DMS79 (cell line): ENCODE measurements around the gene TTC31.
A peak's percentile ranks its signal among the peaks of the same experiment; 100 is the strongest.
"Not testable (repeated sequence)": the region's sequence is repeated elsewhere in the genome, so short reads cannot be mapped to it uniquely, and the experiment has no call there.

Experiments
- DNase-seq: peaks from one replicate; lab custom pipeline; 2025; lab: John Stamatoyannopoulos, UW

Gene TTC31

DNA sequence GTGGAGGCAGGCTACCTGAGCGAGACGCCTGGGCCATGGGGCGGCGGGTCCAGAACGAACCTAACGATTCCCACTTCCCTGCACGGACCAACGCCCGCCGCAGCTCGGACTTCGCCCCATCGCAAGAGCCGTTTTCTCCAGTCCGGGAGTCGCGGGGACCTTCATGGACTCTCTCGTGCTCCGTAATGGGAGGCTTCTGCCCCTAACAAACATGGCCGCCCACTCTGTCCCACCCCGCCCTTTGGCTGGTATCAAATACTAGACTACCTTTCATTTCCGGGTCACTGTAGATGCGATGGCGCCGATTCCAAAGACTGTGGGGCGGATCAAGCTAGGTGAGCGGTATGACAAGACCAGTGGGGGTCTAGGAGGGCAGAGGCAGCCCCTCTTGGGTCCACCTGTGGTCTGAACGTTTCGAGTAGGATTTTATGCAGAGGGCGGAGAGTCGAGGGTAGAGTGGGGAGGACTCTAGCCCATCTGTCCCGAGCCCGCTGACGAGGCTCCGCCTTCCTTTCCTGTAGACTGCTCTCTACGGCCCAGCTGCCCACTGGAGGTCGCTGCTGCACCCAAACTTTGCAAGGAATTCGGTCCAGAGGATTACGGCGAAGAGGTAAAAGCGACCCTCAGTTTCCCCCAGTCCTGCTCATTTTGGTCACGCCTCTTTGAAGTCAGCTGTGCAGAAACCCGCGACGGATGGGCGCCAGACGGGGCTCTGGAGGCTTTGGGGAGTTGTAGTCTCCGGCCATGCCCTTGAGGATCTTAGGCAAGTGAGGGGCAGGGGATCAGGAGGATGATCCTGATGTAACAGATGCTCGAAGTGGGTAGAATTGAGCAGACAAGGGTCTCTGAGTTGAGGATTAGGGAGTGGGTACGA, at the start of gene TTC31, which contains the start of gene CCDC142:
TTC31 (plus strand) TSS at position 281 of the 874 bp plus-strand sequence; CDS start at position 296, 15 bp downstream.
CCDC142 (minus strand) TSS at position 198 of the 874 bp plus-strand sequence; CDS start at position 37, 161 bp downstream.
- DNase-seq = peak; percentile 92

GRCh38 chr2:74436111-74436805, 46.6 kb upstream of the TTC31 start:
- DNase-seq = no peak

GRCh38 chr2:74436848-74437695, 45.8 kb upstream of the TTC31 start:
- no peak for DNase-seq

GRCh38 chr2:74438248-74438647, 44.6 kb upstream of the TTC31 start:
- DNase-seq = no peak

DNA sequence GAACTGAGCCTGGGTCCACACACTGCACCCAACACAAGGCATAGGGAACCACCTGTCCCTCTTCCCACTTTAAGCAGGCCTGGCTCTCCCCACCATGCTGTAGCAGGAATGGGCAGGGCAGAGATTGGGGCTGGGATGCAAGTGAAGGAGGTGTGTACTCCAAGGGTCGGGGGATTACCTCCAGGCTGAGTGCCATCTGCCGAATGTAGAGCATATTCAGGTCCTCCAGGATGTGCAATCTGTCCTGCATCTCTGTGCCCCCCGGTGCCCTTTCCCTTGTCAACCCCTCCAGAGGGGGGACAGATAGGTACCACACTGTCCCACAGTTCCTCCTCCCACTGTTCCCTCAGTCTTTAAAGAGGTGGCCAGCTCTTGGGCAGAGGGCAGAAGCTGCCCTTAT, 43.5 kb upstream of the TTC31 start:
- DNase-seq = no peak

DNA sequence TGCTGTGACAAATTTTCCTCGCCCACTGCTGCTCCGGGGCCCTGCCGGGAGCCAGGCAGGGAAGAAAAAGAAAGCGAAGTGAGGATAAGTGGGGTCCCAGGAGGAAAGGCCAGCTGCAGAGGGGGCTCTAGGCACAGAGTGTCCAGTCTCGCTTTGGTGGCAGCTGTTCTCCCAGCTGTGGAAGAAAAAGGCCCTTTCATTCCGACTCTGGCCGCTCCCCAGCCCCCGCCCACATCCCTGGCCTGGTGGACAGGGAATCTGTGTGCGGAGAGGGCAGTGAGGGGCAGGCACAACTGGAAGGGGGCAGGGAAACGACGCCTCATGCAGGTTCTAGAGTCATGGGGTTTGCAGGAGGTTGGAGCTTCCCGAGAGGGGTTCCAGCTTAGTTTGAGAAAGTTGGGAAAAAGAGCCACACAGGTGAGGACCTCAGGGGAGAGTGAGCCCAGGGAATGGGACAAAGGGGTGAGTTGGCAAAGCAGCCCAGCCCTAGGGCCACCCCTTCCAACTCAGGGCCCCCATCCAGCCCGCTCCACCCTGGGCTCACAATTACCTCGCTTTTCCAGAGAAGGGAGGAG, 43.0 kb upstream of the TTC31 start:
- no peak for DNase-seq

- DNase-seq = peak; percentile 84
Measured at GRCh38 chr2:74440378-74441169, 42.3 kb upstream of the TTC31 start.

GRCh38 chr2:74441170-74441689, 41.7 kb upstream of the TTC31 start:
- no peak for DNase-seq

DNA sequence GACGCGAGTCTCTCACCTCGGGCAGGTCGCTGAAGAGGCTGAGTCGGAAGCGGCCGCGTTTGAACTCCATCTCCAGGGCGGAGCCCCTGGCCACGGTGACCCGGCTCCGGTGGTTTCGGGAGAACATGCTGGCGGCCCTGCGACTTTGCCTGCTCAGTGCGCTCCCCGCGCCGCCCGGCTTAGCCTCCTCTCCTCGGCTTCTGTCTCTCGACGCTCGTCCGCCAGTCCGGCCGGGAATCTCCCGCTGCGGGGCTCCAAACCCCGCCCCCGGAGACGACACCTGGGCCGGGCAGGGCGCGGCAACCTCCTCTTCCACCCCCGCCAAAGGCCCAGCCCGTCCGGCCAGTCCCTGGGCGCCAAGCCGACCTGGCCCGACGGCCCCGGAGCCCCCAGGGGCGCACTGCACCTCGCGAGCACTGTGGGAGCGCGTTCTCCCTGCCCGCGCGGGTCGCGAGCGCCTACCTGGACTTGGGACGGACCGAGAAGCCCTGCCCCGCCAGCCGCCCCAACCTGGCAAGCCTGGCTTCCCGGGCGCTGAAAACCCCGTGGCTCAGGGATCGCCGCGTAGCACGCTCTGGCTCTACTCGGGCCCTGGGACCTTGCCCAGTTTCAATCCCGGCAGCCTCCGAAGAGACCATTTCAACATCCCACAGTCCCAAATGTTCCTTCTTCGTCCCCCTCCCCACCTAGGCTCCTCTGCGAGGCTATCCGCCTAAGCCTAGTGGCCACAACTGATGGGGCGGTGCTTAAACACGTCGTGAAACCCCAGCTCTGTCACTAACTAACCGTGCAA, 41.0 kb upstream of the TTC31 start, which contains the start of gene RTKN:
RTKN (minus strand) TSS at position 248 of the 793 bp plus-strand sequence; CDS start at position 127, 121 bp downstream.
- DNase-seq = no peak

GRCh38 chr2:74442483-74443297, 40.2 kb upstream of the TTC31 start:
- DNase-seq = not testable (repeated sequence)

- DNase-seq = no peak
Measured at GRCh38 chr2:74444498-74445318, 38.2 kb upstream of the TTC31 start.

- DNase-seq = no peak
Measured at GRCh38 chr2:74447230-74447999, 35.5 kb upstream of the TTC31 start.

DNA sequence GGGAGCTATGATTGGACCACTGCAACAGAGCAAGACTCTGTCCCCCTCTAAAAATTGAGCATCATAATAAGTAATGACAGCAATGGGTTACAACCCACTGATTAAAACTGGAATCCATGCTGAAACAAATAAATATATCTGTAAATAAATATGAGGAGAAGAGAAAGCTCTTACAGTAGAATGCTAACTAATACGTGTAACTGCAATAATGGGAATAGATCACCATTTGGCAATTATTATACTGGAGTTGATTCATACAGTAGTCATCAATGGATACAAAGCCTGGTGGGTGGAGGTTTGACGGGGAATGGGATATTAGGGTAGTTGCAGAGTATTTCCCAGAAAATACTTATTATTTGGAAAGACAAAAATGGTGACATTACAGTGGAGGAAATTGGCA, 34.1 kb upstream of the TTC31 start:
- no peak for DNase-seq

DNA sequence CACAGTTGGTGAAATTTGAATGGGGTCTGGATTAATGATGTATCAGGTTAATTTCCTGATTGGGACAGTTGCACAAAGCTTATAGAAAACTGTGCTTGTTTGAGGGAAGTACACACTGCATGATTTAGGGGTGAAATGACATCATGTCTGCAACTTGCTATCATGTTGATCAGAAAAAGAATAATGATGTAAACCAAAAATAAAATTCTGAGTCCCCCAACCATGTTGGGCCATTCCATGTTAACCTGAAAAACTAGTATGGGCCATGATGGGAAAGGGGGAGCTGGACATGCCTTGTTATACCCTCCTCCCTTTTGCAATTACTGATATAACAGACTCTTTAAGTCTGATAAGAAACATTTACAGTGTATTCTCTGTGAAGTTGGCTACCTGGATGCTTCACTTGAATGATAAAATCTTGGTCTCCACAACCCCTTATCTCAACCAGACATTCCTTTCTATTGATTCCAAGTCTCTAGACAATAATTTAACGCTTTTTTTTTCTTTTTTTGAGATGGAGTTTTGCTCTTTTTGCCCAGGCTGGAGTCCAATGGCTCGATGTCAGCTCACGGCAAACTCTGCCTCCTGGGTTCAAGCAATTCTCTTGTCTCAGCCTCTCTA, 32.2 kb upstream of the TTC31 start:
- DNase-seq = no peak

DNA sequence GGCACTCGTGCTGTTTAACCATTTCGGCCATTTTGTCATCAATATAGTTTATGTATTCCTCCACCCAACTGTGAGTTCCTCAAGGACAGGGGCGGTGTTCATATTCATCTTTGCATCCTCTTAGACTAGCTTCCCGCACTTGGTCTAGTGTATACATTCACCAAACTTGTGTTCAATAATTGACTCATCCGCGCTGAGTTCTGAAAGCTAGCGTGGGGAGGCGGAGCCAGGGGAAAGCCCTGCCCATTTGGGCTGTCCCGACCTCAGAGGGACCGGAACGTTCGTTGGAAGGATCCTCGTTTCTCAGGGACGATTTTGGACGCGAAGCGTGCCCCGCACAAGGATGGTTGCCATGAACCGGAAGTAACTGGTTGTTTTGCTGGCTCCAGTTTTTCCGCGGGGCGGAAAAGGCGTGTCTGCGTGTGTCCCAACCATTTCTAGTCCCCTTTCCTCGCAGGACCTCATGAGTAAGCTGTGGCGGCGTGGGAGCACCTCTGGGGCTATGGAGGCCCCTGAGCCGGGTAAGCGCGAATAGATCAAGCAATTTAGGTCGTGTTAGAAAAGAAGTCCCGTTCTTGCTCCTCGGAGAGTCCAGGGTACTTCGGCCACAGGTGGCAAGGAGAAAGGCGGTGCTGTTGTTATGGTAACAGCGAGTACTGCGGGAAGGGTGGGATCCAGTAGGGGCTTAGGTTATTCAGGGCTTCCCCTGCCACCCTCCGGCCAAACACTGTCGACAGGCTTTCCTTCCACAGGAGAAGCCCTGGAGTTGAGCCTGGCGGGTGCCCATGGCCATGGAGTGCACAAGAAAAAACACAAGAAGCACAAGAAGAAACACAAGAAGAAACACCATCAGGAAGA, 28.0 kb upstream of the TTC31 start, which contains the start of gene INO80B:
INO80B (plus strand) TSS at position 434 of the 858 bp plus-strand sequence; CDS start at position 464, 30 bp downstream.
- peak; percentile 79 for DNase-seq
